Measurements from ENCODE around the gene GDI1.

The GDI1 gene

GRCh38 chrX:154464806-154465365 is 27.9 kb downstream of the GDI1 start:
- DNase-seq: no peak

- DNase-seq: no peak
Measured at GRCh38 chrX:154465601-154466000, 28.6 kb downstream of the GDI1 start.

- no peak for DNase-seq
Measured at GRCh38 chrX:154466036-154466435, 29.1 kb downstream of the GDI1 start.

GRCh38 chrX:154466907-154467306 is 30.0 kb downstream of the GDI1 start:
- no peak for DNase-seq

- DNase-seq: no peak
Measured at GRCh38 chrX:154467556-154467955, 30.6 kb downstream of the GDI1 start.

GRCh38 chrX:154468217-154468616 is 31.3 kb downstream of the GDI1 start:
- no peak for DNase-seq

- no peak for DNase-seq
Measured at GRCh38 chrX:154469114-154469513, 32.2 kb downstream of the GDI1 start.

- no peak for DNase-seq
Measured at GRCh38 chrX:154469880-154470279, 32.9 kb downstream of the GDI1 start.

- DNase-seq: no peak
Measured at GRCh38 chrX:154470434-154470833, 33.5 kb downstream of the GDI1 start.

GRCh38 chrX:154470914-154471568 is 34.1 kb downstream of the GDI1 start:
- DNase-seq: no peak

GRCh38 chrX:154471839-154472684 is 35.1 kb downstream of the GDI1 start:
- no peak for DNase-seq

GRCh38 chrX:154472685-154473632 is 36.0 kb downstream of the GDI1 start:
- DNase-seq: no peak

GRCh38 chrX:154473683-154474082 is 36.7 kb downstream of the GDI1 start:
- no peak for DNase-seq

GRCh38 chrX:154476821-154477220 is 39.9 kb downstream of the GDI1 start:
- no peak for DNase-seq

GRCh38 chrX:154477891-154478477 is 41.0 kb downstream of the GDI1 start:
- DNase-seq: no peak

- DNase-seq: peak; percentile 8
Measured at GRCh38 chrX:154478728-154479622, 42.0 kb downstream of the GDI1 start, which contains the start of gene LAGE3. Gene LAGE3 (minus strand): TSS chrX:154479281. CDS start chrX:154478915, 366 bp downstream.

GRCh38 chrX:154481195-154481594 is 44.2 kb downstream of the GDI1 start:
- no peak for DNase-seq

- DNase-seq: no peak
Measured at GRCh38 chrX:154481911-154482601, 45.1 kb downstream of the GDI1 start.

GRCh38 chrX:154482786-154483185 is 45.8 kb downstream of the GDI1 start:
- DNase-seq: no peak

- DNase-seq: no peak
Measured at GRCh38 chrX:154483325-154483724, 46.4 kb downstream of the GDI1 start.
